Subcutaneous adipose tissue (tissue), 4 donors: ENCODE measurements around the gene METRNL. TPM values are rescaled to one million over a fixed set of nuclear protein-coding genes. Genes with fewer than 3 reads are reported as not detected.

Experiments used
- CTCF ChIP-seq: fragments of 450-650 bp; IDR thresholded peaks from one replicate; pipeline ENCODE4 v1.5.1; 2016; ENCODE audit warnings: low read depth, mild to moderate bottlenecking, control low read depth, antibody characterized with exemption, moderate library complexity
- total RNA-seq, 4 donors: library from RNA; depleted of rRNA; stranded (reverse); fragments of >200 nt; gene quantifications; one replicate each; pipeline ENCODE4 v1.1.0, GENCODE V29; 2016

Gene METRNL
- total RNA-seq, 4 donors from 2014 or later: 53.5 to 114 (median 86.4) TPM

GRCh38 chr17:83036666-83037065 lies 42.7 kb upstream of the METRNL start:
- TF ChIP-seq CTCF: no peak

GRCh38 chr17:83037084-83037873 lies 42.1 kb upstream of the METRNL start:
- TF ChIP-seq CTCF: no peak

- TF ChIP-seq CTCF: no peak
These were observed 41.6 kb upstream of the METRNL start for GRCh38 chr17:83037874-83038165.

GRCh38 chr17:83041305-83041704 lies 38.1 kb upstream of the METRNL start:
- TF ChIP-seq CTCF: no peak

GRCh38 chr17:83042522-83043158 lies 36.8 kb upstream of the METRNL start:
- TF ChIP-seq CTCF: no peak

GRCh38 chr17:83046448-83047181 lies 32.8 kb upstream of the METRNL start:
- TF ChIP-seq CTCF: no peak

- no peak for TF ChIP-seq CTCF
These were observed 32.3 kb upstream of the METRNL start for GRCh38 chr17:83047182-83047478.
